Smooth muscle cell (in vitro differentiated cells): ENCODE data around the gene CMPK2. TPM values are rescaled to one million over a fixed set of nuclear protein-coding genes. Genes with fewer than 3 reads are reported as not detected.

ENCODE experiments used
- DNase-seq: peaks from one replicate; lab custom pipeline; 2025; ENCODE audit not compliant: unreplicated experiment; lab: John Stamatoyannopoulos, UW
- H2AFZ ChIP-seq: fragments of 200-600 bp; sonication (generic); 2 replicates; pipeline ENCODE4 v1.6.0; 2016; ENCODE audit warnings: antibody characterized with exemption, low read depth, mild to moderate bottlenecking
- H3F3A ChIP-seq: fragments of 200-600 bp; sonication (generic); 2 replicates; pipeline ENCODE4 v1.6.0; 2017; ENCODE audit warnings: antibody characterized with exemption, low read depth
- H3K27ac ChIP-seq: fragments of 200-600 bp; sonication (generic); 2 replicates; pipeline ENCODE4 v1.5.1; 2016; ENCODE audit warnings: low read depth, mild to moderate bottlenecking
- H3K27me3 ChIP-seq: fragments of 200-600 bp; sonication (generic); 2 replicates; pipeline ENCODE4 v1.6.1; 2016; ENCODE audit warnings: low read depth, mild to moderate bottlenecking
- H3K36me3 ChIP-seq: fragments of 200-600 bp; sonication (generic); 2 replicates; pipeline ENCODE4 v1.5.1; 2016; ENCODE audit warnings: low read depth
- H3K4me1 ChIP-seq: fragments of 200-600 bp; sonication (generic); 2 replicates; pipeline ENCODE4 v1.5.1; 2016; ENCODE audit warnings: low read depth
- H3K4me2 ChIP-seq: fragments of 200-600 bp; sonication (generic); 2 replicates; pipeline ENCODE4 v1.6.0; 2016; ENCODE audit warnings: mild to moderate bottlenecking
- H3K4me3 ChIP-seq: fragments of 200-600 bp; sonication (generic); 2 replicates; pipeline ENCODE4 v1.5.1; 2016; ENCODE audit warnings: mild to moderate bottlenecking
- H3K79me2 ChIP-seq: fragments of 200-600 bp; sonication (generic); 2 replicates; pipeline ENCODE4 v1.6.0; 2016; ENCODE audit warnings: low read depth, mild to moderate bottlenecking
- H3K9ac ChIP-seq: fragments of 200-600 bp; sonication (generic); 2 replicates; pipeline ENCODE4 v1.6.0; 2016; ENCODE audit warnings: low read depth
- H3K9me3 ChIP-seq: fragments of 200-600 bp; sonication (generic); replicated peaks from 2 replicates; pipeline ENCODE4 v1.5.1; 2016; ENCODE audit warnings: low read depth
- H4K20me1 ChIP-seq: fragments of 200-600 bp; sonication (generic); 2 replicates; pipeline ENCODE4 v1.6.0; 2016; ENCODE audit warnings: low read depth
- CTCF ChIP-seq: fragments of 200-600 bp; sonication (generic); IDR thresholded peaks from 2 replicates; pipeline ENCODE4 v1.5.1; 2017; ENCODE audit warnings: borderline replicate concordance, mild to moderate bottlenecking, antibody characterized with exemption; ENCODE audit not compliant: insufficient read depth, poor library complexity, severe bottlenecking
- WGBS: methylation state at CpG from one replicate; pipeline ENCODE4 v1.1.7; 2016; ENCODE audit warnings: low lambda C conversion rate; 5-methylcytosine and 5-hydroxymethylcytosine counted together
- polyA plus RNA-seq: library from polyadenylated mRNA; unstranded; fragments of >200 nt; fragmentation: Nextera tagmentation; extraction: Ambion mirVana; gene quantifications from 2 replicates; pipeline ENCODE4 v1.2.1, GENCODE V29; 2016
- total RNA-seq: library from RNA; depleted of rRNA; stranded (reverse); fragments of >200 nt; gene quantifications from 2 replicates; pipeline ENCODE4 v1.2.3, GENCODE V29; 2014

The CMPK2 gene
- total and polyA plus RNA-seq, 2 experiments from 2014 or later: 0.19 to 0.31 TPM

- no peaks in the 10 kb centered on the region for H3K9me3 ChIP-seq
These were observed 15.3 kb upstream of the CMPK2 start for GRCh38 chr2:6881046-6881445.

GRCh38 chr2:6880200-6880733, 14.6 kb upstream of the CMPK2 start:
- H4K20me1 ChIP-seq: no peaks in the 10 kb centered on the region
- no peaks in the 10 kb centered on the region for H3F3A ChIP-seq
- no peak overlapping the region for H3K9ac ChIP-seq
- H3K36me3 ChIP-seq: no peaks in the 10 kb centered on the region
- no peak for DNase-seq
- H3K9me3 ChIP-seq: no peaks in the 10 kb centered on the region
- WGBS: 16% methylated on average over 2 of the region's 2 CpGs
- no peaks in the 10 kb centered on the region for H3K4me1 ChIP-seq
- H3K27me3 ChIP-seq: no peaks in the 10 kb centered on the region
- no peaks in the 10 kb centered on the region for H3K79me2 ChIP-seq
- no peak overlapping the region for H3K4me3 ChIP-seq
- no peak overlapping the region for H2AFZ ChIP-seq
- TF ChIP-seq CTCF: no peak
- H3K4me2 ChIP-seq: peak overlapping the region; percentile 68
- H3K27ac ChIP-seq: no peak overlapping the region

More at GRCh38 chr2:6881046-6881445, 15.3 kb upstream of the CMPK2 start:
- no peaks in the 10 kb centered on the region for H3K36me3 ChIP-seq
- no peaks in the 10 kb centered on the region for H3F3A ChIP-seq
- WGBS: 69% methylated on average over 1 of the region's 1 CpG
- H3K4me2 ChIP-seq: peak overlapping the region; percentile 68
- no peak overlapping the region for H3K9ac ChIP-seq
- no peaks in the 10 kb centered on the region for H3K79me2 ChIP-seq
- H3K27me3 ChIP-seq: no peaks in the 10 kb centered on the region
- no peak overlapping the region for H2AFZ ChIP-seq
- DNase-seq: no peak
- no peaks in the 10 kb centered on the region for H4K20me1 ChIP-seq
- H3K27ac ChIP-seq: no peak overlapping the region
- no peak overlapping the region for H3K4me3 ChIP-seq
- no peak for TF ChIP-seq CTCF
- no peaks in the 10 kb centered on the region for H3K4me1 ChIP-seq

- no peak overlapping the region for H2AFZ ChIP-seq
- no peak for TF ChIP-seq CTCF
These were observed 13.3 kb upstream of the CMPK2 start for GRCh38 chr2:6879011-6879410.

GRCh38 chr2:6878549-6878948, 12.8 kb upstream of the CMPK2 start:
- no peaks in the 10 kb centered on the region for H3K27me3 ChIP-seq
- WGBS: 97% methylated on average over 4 of the region's 4 CpGs
- no peak overlapping the region for H3K4me3 ChIP-seq
- no peaks in the 10 kb centered on the region for H3K4me1 ChIP-seq
- TF ChIP-seq CTCF: no peak
- H4K20me1 ChIP-seq: no peaks in the 10 kb centered on the region
- no peak for DNase-seq
- no peaks in the 10 kb centered on the region for H3F3A ChIP-seq
- no peak overlapping the region for H3K27ac ChIP-seq
- no peaks in the 10 kb centered on the region for H3K79me2 ChIP-seq
- H2AFZ ChIP-seq: no peak overlapping the region
- no peak overlapping the region for H3K9ac ChIP-seq
- no peaks in the 10 kb centered on the region for H3K36me3 ChIP-seq
- no peaks in the 10 kb centered on the region for H3K9me3 ChIP-seq
- no peak overlapping the region for H3K4me2 ChIP-seq

More at GRCh38 chr2:6879011-6879410, 13.3 kb upstream of the CMPK2 start:
- WGBS: 69% methylated on average over 2 of the region's 2 CpGs
- no peak for DNase-seq
- H3K4me2 ChIP-seq: no peak overlapping the region
- H3K36me3 ChIP-seq: no peaks in the 10 kb centered on the region
- H3K79me2 ChIP-seq: no peaks in the 10 kb centered on the region
- no peak overlapping the region for H3K27ac ChIP-seq
- H4K20me1 ChIP-seq: no peaks in the 10 kb centered on the region
- H3K9me3 ChIP-seq: no peaks in the 10 kb centered on the region
- H3F3A ChIP-seq: no peaks in the 10 kb centered on the region
- no peaks in the 10 kb centered on the region for H3K4me1 ChIP-seq
- H3K9ac ChIP-seq: no peak overlapping the region
- H3K27me3 ChIP-seq: no peaks in the 10 kb centered on the region
- H3K4me3 ChIP-seq: no peak overlapping the region
